Activated naive CD4-positive, alpha-beta T cell treated with anti-CD3 and anti-CD28 coated beads for 36 hours (primary cell): ENCODE measurements around the gene TFEB. TPM values are rescaled to one million over a fixed set of nuclear protein-coding genes. Genes with fewer than 3 reads are reported as not detected.
"Not testable (repeated sequence)": the region's sequence is repeated elsewhere in the genome, so short reads cannot be mapped to it uniquely, and the experiment has no call there.

ENCODE experiments used
- CTCF ChIA-PET: fragments of 350-600 bp; sonication (Branson Sonifier 250); formaldehyde crosslinking; loops from one replicate; lab custom pipeline; 2021; ENCODE audit warnings: antibody characterized with exemption; lab: Charles Lee
- DNase-seq: peaks from one replicate; pipeline ENCODE4 v3.0.0-alpha.2; 2020
- H3K27ac Mint-ChIP-seq: one replicate; pipeline ENCODE4 v1.8.0; 2021; ENCODE audit warnings: mild to moderate bottlenecking, mixed read lengths
- H3K27me3 Mint-ChIP-seq: one replicate; pipeline ENCODE4 v1.8.0; 2021; ENCODE audit warnings: low read depth, mixed read lengths
- H3K36me3 Mint-ChIP-seq: one replicate; pipeline ENCODE4 v1.8.0; 2021; ENCODE audit warnings: low read depth, mixed read lengths
- H3K4me1 Mint-ChIP-seq: one replicate; pipeline ENCODE4 v1.8.0; 2021; ENCODE audit warnings: low read depth, mixed read lengths
- H3K4me3 Mint-ChIP-seq: one replicate; pipeline ENCODE4 v1.8.0; 2021; ENCODE audit warnings: mild to moderate bottlenecking, moderate library complexity, mixed read lengths
- H3K9me3 Mint-ChIP-seq: one replicate; pipeline ENCODE4 v1.8.0; 2021; ENCODE audit warnings: mixed read lengths
- intact Hi-C: fragments of 100-400 bp; cut with micrococcal nuclease; formaldehyde crosslinking; loops from one replicate; pipeline ENCODE4 v1.15.1; 2023
- total RNA-seq, 2 experiments: library from RNA; stranded (reverse); gene quantifications; one replicate each; pipeline ENCODE4 v1.2.3, GENCODE V29; 2021

Gene TFEB
- total RNA-seq, 2 experiments from 2014 or later = 5.7 to 7.9 TPM

DNA sequence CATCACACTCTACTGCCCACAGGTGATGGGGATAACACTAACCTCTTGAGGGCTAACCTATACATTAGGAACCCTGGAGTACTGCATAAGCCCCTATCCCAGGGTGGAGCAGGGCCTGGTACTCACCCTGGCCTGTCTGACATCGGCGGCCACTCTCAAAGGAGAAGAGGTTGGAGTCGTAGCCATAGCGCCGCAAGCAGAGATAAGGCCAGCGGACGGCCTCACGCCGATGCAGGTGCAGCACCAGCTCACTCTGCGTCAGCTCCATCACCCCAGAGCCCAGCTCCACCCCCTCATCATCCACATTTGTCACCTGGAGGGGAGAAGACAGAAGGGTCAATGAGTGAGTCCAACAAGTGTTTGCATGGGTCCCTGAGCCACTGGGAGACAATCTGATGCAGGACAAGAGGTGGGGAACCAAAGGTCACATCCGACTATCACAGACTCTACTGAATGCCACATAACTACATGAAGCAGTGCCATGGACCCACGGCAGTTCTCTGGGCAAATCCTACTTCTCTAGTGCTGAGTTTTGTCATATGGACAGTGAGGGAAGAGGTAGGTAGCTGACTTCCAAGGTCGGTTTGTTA is 40.0 kb upstream of the TFEB start:
- Mint-ChIP-seq H3K4me3 (no peak overlapping the region), H3K27me3 (no peaks in the 10 kb centered on the region), H3K36me3 (peaks cover 3% of the 10 kb centered on the region), H3K9me3 (no peaks in the 10 kb centered on the region), H3K4me1 (peaks cover 5% of the 10 kb centered on the region), H3K27ac (no peak overlapping the region)
- no peak for DNase-seq
- CTCF ChIA-PET = interaction anchor here (0.8 to 4.5 kb wide), 9 partner anchors 12 to 290 kb away, joined by 3 to 19 read pairs (median 4); partner anchors contain the start of genes BYSL, MED20 and TOMM6
- intact Hi-C loops = loop anchor here (10.0 kb wide), 1 partner anchor 411 kb away; no protein-coding TSS in a partner anchor

DNA sequence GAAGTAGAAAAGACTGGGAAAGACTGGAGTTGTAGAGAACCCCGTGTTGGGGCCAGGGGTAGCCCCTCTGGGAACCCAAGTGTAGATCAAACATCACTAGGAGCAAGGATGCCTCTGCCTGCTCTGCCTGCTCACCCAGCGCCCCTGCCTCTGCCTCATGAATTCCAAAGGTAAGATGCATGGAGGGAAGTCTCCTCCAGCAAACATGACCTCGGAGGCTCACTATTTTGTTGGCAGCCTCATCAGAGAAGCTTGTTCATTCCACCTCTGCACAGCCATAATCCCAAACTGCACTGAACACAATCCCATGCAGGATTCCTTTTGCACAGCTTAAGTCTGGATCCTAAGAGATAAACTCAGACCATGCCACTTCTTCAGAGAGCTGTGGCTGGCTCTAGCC is 39.4 kb upstream of the TFEB start:
- Mint-ChIP-seq H3K4me3 (no peak overlapping the region), H3K27me3 (no peaks in the 10 kb centered on the region), H3K27ac (no peak overlapping the region), H3K36me3 (peaks cover 5% of the 10 kb centered on the region), H3K9me3 (no peaks in the 10 kb centered on the region), H3K4me1 (peaks cover 5% of the 10 kb centered on the region)
- DNase-seq = no peak
- CTCF ChIA-PET = interaction anchor here (1.2 to 4.5 kb wide), 6 partner anchors 12 to 291 kb away, joined by 3 to 19 read pairs (median 6); partner anchors contain the start of gene TOMM6
- intact Hi-C loops = loop anchor here (10.0 kb wide), 1 partner anchor 410 kb away; no protein-coding TSS in a partner anchor

DNA sequence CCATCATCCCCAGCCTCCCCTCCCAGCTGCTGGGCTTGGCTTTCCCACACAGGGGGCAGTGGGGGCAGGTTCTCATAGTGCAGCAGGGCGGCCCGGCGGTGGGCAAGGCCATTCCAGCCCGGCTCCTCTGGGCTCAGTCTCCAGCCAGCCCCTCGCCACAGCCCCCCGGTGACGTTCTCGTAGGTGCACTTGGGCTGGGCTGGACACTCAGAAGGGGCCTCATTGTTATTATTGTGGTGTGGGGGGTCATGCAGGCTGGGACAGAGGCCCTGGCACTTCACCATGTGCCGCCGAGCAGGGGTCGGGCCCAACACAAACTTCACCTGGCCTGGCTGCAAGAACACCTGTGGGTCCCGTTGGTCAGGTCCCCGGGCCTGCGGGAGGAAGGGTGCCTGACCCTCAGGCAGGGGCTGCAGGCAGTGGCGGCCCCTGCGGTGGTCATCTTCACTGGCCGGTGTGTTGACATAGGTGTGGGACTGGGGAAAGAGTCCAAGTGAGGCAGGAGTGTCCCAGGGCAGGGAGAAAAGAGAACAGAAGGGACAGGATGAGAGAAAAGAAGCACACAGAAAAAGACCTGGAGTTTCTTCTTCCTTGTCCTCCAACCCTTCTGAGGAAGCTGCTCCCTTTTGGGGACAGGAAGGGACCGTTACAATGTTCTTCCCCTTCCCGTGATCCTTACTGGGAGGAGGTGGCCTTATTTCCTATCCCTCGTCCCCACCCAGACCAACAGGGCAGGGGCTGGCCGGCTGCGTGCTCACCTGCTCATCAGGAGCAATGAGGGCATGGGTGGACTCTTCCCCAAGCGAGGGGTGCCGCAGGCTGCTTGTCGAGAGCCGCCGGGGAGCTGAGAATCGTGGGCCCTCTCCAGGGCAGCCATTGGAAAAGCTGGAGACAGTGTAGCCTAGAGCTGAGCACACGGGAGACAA is 35.9 kb upstream of the TFEB start:
- no peaks in the 10 kb centered on the region for H3K27me3 Mint-ChIP-seq
- no peak overlapping the region for H3K4me3 Mint-ChIP-seq
- H3K9me3 Mint-ChIP-seq = no peaks in the 10 kb centered on the region
- intact Hi-C loops = loop anchor here (10.0 kb wide), 1 partner anchor 407 kb away; no protein-coding TSS in a partner anchor
- no peak overlapping the region for H3K27ac Mint-ChIP-seq
- no peak for DNase-seq
- H3K36me3 Mint-ChIP-seq = peaks cover 5% of the 10 kb centered on the region
- CTCF ChIA-PET = interaction anchor here (0.7 kb wide), 1 partner anchor 403 kb away, joined by 3 read pairs; no protein-coding TSS in a partner anchor
- H3K4me1 Mint-ChIP-seq = peaks cover 8% of the 10 kb centered on the region

DNA sequence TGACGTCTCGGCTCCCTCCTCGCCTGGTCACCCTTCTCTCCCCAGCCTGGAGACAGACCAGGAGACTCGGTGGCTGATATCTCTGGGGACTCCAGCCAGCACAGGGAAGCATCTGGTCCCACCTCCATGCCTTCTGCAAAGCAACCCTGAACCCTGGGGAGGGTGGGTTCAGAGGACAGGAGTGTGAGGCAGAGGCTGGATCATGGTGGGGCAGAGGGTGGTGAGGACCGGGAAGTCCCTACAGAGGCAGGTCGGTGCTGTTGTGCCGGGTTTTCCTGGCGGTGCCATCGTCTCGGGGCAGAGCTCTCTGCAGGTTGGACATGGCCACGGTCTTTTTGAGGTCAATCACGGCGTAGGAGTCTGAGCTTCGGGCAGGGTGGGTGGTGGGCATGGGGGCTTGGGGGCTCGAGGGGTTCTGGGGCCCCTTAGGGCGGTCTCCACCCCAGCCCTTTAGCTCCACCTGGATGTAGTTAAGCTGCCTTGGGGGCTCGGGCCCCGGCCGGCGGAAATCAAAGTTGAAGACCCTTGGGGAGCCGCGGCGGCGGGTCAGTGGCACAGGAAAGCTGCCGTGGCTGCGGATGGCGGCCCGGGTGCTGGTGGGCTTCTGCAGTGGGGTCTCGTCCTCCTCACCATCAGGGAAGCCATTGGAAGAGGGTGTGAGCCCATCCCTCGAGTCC is 35.1 kb upstream of the TFEB start:
- CTCF ChIA-PET = interaction anchor here (0.7 kb wide), 1 partner anchor 402 kb away, joined by 3 read pairs; no protein-coding TSS in a partner anchor
- intact Hi-C loops = loop anchor here (10.0 kb wide), 1 partner anchor 406 kb away; no protein-coding TSS in a partner anchor
- no peak overlapping the region for H3K27ac Mint-ChIP-seq
- H3K9me3 Mint-ChIP-seq = no peaks in the 10 kb centered on the region
- DNase-seq = no peak
- H3K36me3 Mint-ChIP-seq = peaks cover 5% of the 10 kb centered on the region
- H3K4me3 Mint-ChIP-seq = no peak overlapping the region
- no peaks in the 10 kb centered on the region for H3K27me3 Mint-ChIP-seq
- peaks cover 8% of the 10 kb centered on the region for H3K4me1 Mint-ChIP-seq

DNA sequence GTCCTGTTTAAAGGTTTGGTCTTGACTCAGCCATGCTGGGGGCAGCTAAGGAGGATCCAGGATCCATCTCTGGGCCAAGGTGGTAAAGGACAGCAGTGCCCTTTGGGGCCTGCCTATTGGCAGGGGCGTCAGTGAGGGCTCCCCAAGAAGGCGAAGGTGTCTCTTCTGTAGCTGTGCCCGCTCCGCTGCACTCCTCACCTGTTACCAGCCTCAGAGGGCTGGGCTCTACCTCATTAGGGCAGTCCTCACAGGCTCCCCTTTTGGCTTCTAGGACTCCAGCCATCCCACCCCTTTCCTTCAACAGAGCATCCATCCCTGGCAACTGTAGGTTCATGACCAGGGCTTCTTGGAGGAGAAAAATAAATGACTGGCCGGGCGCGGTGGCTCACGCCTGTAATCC is 34.0 kb upstream of the TFEB start:
- H3K4me3 Mint-ChIP-seq = no peak overlapping the region
- no peak overlapping the region for H3K27ac Mint-ChIP-seq
- peaks cover 2% of the 10 kb centered on the region for H3K36me3 Mint-ChIP-seq
- no peak for DNase-seq
- no peaks in the 10 kb centered on the region for H3K27me3 Mint-ChIP-seq
- CTCF ChIA-PET = interaction anchor here (1.0 kb wide), 1 partner anchor 78 kb away, joined by 3 read pairs; no protein-coding TSS in a partner anchor
- intact Hi-C loops = no loop called here
- no peaks in the 10 kb centered on the region for H3K9me3 Mint-ChIP-seq
- peaks cover 8% of the 10 kb centered on the region for H3K4me1 Mint-ChIP-seq

DNA sequence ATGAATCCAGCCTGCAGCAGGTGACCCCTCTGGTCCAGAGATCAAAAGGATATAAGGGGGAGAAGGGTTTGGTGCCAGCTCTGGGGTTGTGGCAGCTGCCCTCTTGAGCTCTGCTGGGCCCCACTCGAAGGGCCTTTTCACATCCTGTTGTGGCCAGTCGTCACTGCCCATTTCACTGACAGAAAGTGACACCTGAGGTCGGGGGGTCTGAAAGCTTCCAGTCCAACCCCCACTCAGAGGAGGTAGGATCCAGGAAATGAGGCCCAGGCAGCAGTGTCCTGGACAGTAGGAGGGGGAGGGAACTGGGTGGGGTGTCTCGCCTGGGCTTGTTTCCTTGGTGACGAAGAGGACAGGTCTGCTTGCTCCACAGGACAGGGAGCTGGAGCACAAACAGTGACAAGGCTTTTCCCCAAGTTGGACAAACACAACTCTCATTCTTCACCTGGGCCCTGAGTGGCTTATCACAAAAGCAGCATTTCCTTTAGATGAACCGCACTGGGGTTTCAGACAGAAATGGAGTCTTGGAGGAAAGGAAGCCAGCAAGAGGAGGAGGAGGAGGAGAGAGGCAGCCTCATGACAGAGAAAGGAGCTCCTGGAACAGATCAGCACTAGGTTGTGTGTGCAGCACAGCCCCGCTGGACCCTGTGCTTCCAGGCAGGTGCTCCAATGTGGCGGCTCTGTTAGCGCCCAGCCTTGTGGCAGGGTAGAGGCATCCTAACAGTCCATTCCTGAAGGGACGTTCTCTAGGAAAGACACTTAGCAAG is 33.3 kb upstream of the TFEB start:
- no peak for DNase-seq
- H3K36me3 Mint-ChIP-seq = peaks cover 2% of the 10 kb centered on the region
- no peaks in the 10 kb centered on the region for H3K27me3 Mint-ChIP-seq
- no peaks in the 10 kb centered on the region for H3K9me3 Mint-ChIP-seq
- H3K27ac Mint-ChIP-seq = peak overlapping the region; percentile 43
- H3K4me1 Mint-ChIP-seq = peaks cover 8% of the 10 kb centered on the region
- CTCF ChIA-PET = interaction anchor here (1.0 kb wide), 1 partner anchor 78 kb away, joined by 3 read pairs; no protein-coding TSS in a partner anchor
- intact Hi-C loops = no loop called here
- H3K4me3 Mint-ChIP-seq = no peak overlapping the region

DNA sequence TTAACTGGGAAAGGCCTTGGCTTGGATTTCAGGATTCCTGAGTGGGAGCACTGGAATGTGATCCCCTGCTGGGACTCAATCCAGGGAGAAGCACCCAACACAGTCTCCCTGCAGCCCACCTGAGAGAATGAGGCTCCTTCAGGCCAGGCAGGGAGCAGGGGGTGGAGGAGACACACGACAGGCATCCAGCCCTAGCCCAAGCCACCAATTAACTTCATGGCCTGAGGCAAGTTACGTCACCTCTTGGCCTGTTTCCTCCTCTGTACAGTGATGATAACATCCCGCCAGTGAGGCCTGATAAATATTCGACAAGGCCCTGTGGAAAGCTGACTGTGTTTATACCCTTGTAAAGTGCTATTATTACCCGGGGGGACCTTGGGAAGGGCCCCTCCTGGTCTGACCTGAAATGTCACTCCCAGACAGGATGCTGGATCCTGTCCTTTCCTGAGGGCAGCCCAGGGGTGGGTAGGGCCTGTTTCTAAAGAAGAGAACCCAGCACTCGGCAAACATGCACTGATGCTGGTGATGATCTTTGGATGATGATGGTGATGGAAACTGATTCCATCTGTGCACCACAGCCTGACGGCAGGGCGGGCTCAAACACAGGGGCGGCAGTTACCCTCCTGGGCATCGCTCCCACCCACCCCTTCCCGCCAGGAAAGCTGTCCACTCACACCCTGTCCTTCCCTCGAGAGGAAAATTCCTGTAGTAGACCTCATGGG is 31.9 kb upstream of the TFEB start:
- peaks cover 2% of the 10 kb centered on the region for H3K36me3 Mint-ChIP-seq
- H3K4me3 Mint-ChIP-seq = no peak overlapping the region
- peaks cover 8% of the 10 kb centered on the region for H3K4me1 Mint-ChIP-seq
- CTCF ChIA-PET = interaction anchor here (0.9 kb wide), 1 partner anchor 10 kb away, joined by 3 read pairs; no protein-coding TSS in a partner anchor
- H3K27me3 Mint-ChIP-seq = no peaks in the 10 kb centered on the region
- intact Hi-C loops = no loop called here
- H3K27ac Mint-ChIP-seq = no peak overlapping the region
- H3K9me3 Mint-ChIP-seq = no peaks in the 10 kb centered on the region
- DNase-seq = no peak

DNA sequence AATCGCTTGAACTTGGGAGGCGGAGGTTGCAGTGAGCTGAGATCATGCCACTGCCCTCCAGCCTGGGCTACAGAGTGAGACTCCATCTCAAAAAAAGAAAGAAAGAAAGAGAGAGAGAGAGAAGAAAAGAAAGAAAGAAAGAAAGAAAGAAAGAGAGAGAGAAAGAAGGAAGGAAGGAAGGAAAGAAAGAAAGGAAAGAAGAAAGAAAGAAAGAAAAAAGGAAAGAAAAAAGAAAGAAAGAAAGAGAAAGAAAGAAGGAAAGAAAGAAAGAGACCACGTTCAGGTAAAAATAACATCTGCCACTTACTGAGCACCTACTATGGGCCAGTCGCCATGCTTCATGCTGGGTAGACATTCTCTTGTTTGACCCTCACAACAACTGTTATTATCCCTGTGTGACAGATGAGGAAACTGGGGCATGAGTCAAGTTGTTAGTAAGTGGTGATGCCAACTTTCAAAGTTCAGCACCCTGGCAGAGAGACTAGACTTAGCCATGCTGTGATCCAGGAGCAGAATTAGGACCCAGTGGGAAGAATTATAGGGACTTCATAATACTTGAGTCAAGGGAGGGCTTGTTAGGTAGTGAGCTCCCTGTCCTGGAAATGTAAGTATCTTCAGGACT is 30.7 kb upstream of the TFEB start:
- H3K27me3 Mint-ChIP-seq, H3K27ac Mint-ChIP-seq, H3K4me3 Mint-ChIP-seq, H3K36me3 Mint-ChIP-seq, DNase-seq, intact Hi-C loops, H3K4me1 Mint-ChIP-seq, H3K9me3 Mint-ChIP-seq: not testable (repeated sequence)
- CTCF ChIA-PET = interaction anchor here (0.7 to 0.9 kb wide), 2 partner anchors 9 to 569 kb away, joined by 3 read pairs; no protein-coding TSS in a partner anchor

DNA sequence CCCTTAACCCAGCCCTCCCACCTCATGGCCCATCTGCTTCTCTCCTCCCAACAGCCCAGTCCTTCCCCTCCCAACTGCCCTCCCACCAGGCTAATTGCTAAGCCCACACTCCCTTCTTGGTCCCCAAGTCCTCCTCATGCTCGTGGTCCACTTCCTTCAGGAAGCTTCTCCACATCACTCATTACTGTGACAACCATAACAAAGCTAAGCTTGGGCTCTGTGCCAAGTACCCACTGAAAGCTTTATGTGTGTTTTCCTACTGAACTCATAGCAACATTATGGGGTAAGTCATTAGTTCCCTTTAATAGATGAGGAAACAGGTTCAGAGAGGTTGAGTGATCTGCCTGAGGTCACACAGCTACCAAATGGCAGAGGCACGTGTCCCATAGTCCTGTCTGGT is 28.1 kb upstream of the TFEB start:
- H3K9me3 Mint-ChIP-seq = no peaks in the 10 kb centered on the region
- intact Hi-C loops = no loop called here
- no peaks in the 10 kb centered on the region for H3K27me3 Mint-ChIP-seq
- no peak overlapping the region for H3K27ac Mint-ChIP-seq
- no peak overlapping the region for H3K4me3 Mint-ChIP-seq
- CTCF ChIA-PET = interaction anchor here (0.5 kb wide), 1 partner anchor 59 kb away, joined by 4 read pairs; no protein-coding TSS in a partner anchor
- no peaks in the 10 kb centered on the region for H3K36me3 Mint-ChIP-seq
- no peak for DNase-seq
- peaks cover 2% of the 10 kb centered on the region for H3K4me1 Mint-ChIP-seq

DNA sequence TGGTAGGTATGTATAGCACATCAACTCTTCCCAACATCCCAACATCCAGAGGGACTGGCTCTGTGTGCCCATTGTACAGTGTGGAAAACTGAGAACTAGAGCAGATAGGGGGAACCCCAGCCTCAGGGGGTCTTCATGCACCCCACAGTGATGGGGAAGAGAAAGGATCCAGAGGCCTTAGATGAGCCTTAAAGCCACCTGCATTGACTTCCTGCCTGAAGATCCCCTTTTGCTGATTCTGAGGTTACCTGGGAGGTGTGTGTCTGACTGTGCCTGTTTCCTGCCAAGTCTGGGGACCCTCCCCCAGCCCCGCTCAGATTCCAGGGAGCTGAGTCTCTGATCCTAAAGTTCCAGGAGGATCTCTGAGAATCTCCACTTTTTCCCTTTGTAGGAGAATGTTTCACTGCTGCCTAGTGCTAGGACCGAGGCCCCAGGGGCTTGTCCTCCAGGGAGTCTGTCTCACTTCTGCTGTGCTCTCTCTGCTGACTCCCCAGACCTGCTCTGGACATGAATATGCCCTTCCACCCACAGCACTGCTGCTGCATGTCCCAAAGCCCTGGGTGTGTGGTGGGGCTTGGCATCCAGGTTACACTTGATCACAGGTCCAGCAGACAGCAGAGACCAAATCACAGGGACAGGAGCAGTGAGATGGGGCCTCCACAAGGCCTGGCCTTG is 24.6 kb upstream of the TFEB start:
- Mint-ChIP-seq H3K27ac (no peak overlapping the region), H3K27me3 (no peaks in the 10 kb centered on the region), H3K36me3 (no peaks in the 10 kb centered on the region), H3K4me3 (no peak overlapping the region), H3K4me1 (no peaks in the 10 kb centered on the region), H3K9me3 (no peaks in the 10 kb centered on the region)
- intact Hi-C loops = no loop called here
- CTCF ChIA-PET = no interaction called here
- no peak for DNase-seq
